CD4-positive, alpha-beta T cell treated with Interleukin-15 for 1 hour (primary cell): Measurements from ENCODE around the gene SNCAIP.
"Not testable (repeated sequence)": the region's sequence is repeated elsewhere in the genome, so short reads cannot be mapped to it uniquely, and the experiment has no call there.

Experiments
- DNase-seq: peaks from one replicate; pipeline ENCODE4 v3.0.0-alpha.2; 2020

SNCAIP gene

GRCh38 chr5:122315521-122315920 lies 3.5 kb downstream of the SNCAIP start:
- DNase-seq = no peak

- DNase-seq = no peak
These were observed 4.6 kb downstream of the SNCAIP start for GRCh38 chr5:122316656-122317055.

- DNase-seq = no peak
These were observed 7.9 kb downstream of the SNCAIP start for GRCh38 chr5:122319897-122320296.

- no peak for DNase-seq
These were observed 9.9 kb downstream of the SNCAIP start for GRCh38 chr5:122321921-122322320.

- no peak for DNase-seq
These were observed 10.9 kb downstream of the SNCAIP start for GRCh38 chr5:122322801-122323548.

- DNase-seq = no peak
These were observed 11.7 kb downstream of the SNCAIP start for GRCh38 chr5:122323738-122324137.

GRCh38 chr5:122327110-122327509 lies 15.1 kb downstream of the SNCAIP start:
- DNase-seq = no peak

GRCh38 chr5:122330881-122331280 lies 18.8 kb downstream of the SNCAIP start:
- DNase-seq = no peak

- DNase-seq = no peak
These were observed 20.8 kb downstream of the SNCAIP start for GRCh38 chr5:122332599-122333555.

GRCh38 chr5:122333564-122333963 lies 21.5 kb downstream of the SNCAIP start:
- DNase-seq = no peak

GRCh38 chr5:122339591-122339990 lies 27.6 kb downstream of the SNCAIP start:
- DNase-seq = no peak

GRCh38 chr5:122341087-122341486 lies 29.1 kb downstream of the SNCAIP start:
- DNase-seq = no peak

- DNase-seq = no peak
These were observed 30.2 kb downstream of the SNCAIP start for GRCh38 chr5:122342256-122342655.

- no peak for DNase-seq
These were observed 35.0 kb downstream of the SNCAIP start for GRCh38 chr5:122346897-122347581.

GRCh38 chr5:122350496-122350895 lies 38.5 kb downstream of the SNCAIP start:
- DNase-seq = no peak

- no peak for DNase-seq
These were observed 39.5 kb downstream of the SNCAIP start for GRCh38 chr5:122351416-122352157.

- no peak for DNase-seq
These were observed 40.3 kb downstream of the SNCAIP start for GRCh38 chr5:122352331-122352730.

GRCh38 chr5:122353361-122353760 lies 41.3 kb downstream of the SNCAIP start:
- DNase-seq = not testable (repeated sequence)

- no peak for DNase-seq
These were observed 42.3 kb downstream of the SNCAIP start for GRCh38 chr5:122354293-122354692.

- no peak for DNase-seq
These were observed 43.3 kb downstream of the SNCAIP start for GRCh38 chr5:122355324-122355723.

GRCh38 chr5:122356855-122357254 lies 44.8 kb downstream of the SNCAIP start:
- no peak for DNase-seq

- DNase-seq = no peak
These were observed 46.4 kb downstream of the SNCAIP start for GRCh38 chr5:122358372-122358979.
